Cardiac ventricle fibroblast (primary cell): ENCODE measurements around the gene ZNF687. TPM values are rescaled to one million over a fixed set of nuclear protein-coding genes. Genes with fewer than 3 reads are reported as not detected.

Source experiments
- total RNA-seq: library from RNA; depleted of rRNA; stranded (reverse); fragments of >200 nt; gene quantifications from 2 replicates; pipeline ENCODE4 v1.2.3, GENCODE V29; 2015

The ZNF687 gene, protein sequence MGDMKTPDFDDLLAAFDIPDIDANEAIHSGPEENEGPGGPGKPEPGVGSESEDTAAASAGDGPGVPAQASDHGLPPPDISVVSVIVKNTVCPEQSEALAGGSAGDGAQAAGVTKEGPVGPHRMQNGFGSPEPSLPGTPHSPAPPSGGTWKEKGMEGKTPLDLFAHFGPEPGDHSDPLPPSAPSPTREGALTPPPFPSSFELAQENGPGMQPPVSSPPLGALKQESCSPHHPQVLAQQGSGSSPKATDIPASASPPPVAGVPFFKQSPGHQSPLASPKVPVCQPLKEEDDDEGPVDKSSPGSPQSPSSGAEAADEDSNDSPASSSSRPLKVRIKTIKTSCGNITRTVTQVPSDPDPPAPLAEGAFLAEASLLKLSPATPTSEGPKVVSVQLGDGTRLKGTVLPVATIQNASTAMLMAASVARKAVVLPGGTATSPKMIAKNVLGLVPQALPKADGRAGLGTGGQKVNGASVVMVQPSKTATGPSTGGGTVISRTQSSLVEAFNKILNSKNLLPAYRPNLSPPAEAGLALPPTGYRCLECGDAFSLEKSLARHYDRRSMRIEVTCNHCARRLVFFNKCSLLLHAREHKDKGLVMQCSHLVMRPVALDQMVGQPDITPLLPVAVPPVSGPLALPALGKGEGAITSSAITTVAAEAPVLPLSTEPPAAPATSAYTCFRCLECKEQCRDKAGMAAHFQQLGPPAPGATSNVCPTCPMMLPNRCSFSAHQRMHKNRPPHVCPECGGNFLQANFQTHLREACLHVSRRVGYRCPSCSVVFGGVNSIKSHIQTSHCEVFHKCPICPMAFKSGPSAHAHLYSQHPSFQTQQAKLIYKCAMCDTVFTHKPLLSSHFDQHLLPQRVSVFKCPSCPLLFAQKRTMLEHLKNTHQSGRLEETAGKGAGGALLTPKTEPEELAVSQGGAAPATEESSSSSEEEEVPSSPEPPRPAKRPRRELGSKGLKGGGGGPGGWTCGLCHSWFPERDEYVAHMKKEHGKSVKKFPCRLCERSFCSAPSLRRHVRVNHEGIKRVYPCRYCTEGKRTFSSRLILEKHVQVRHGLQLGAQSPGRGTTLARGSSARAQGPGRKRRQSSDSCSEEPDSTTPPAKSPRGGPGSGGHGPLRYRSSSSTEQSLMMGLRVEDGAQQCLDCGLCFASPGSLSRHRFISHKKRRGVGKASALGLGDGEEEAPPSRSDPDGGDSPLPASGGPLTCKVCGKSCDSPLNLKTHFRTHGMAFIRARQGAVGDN
- 15.2 and 19.9 TPM in 2 replicates for total RNA-seq

GRCh38 chr1:151281969-151282882 is at the start of gene ZNF687:
TSS of gene ZNF687 (plus strand) at chr1:151282299. CDS start at chr1:151286292, 3,993 bp downstream.

GRCh38 chr1:151254217-151255213 is 27.6 kb upstream of the ZNF687 start, which contains the start of gene PSMD4:
TSS of gene PSMD4 (plus strand) at chr1:151254734. CDS start at chr1:151254783, 49 bp downstream.

DNA sequence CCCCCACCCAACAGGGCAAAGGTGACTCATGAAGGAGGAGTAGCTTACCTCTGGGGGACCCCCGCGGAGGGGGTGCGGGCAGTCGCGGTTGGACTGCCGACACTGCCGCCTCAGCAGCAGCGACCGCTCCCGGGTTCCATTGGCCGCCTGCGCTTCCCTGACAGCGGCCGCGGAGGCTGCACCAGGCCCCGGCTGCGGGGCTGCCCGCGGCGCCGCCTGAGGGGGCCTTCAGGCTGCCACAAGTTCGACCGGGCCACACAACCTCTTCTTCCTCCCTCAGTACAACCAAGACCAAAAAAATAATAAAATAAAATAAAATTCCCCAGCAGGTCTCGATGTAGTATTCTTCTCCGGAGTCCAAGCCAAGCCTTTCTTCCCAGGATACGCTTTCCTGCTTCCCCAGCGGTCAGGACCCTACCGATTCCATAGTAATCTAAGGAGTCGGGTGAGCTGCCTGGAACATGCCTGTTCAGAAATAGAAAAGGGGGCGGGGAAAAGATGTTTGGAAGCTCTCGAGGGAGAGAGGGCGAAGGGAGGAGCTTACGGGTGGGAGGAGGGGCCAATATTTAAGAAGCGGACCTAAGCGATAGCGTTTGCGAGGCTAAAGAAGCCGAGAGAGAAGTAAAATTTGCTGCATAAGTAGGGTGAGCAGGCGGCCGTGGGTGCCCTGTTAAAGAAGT is 45.3 kb downstream of the ZNF687 start, which contains the start of gene PI4KB:
PI4KB (minus strand) TSS at position 194 of the 680 bp plus-strand sequence. CDS start 10,935 bp downstream, outside the sequence.

Other genes with a start within 250 kb of the ZNF687 start
- 0.06 TPM in 1 of 2 replicates, not detected in the other for gene BNIPL, start 245.7 kb upstream of the ZNF687 start, total RNA-seq
- 3.4 and 4.8 TPM in 2 replicates for gene C1orf56, start 234.5 kb upstream of the ZNF687 start, total RNA-seq
- gene CDC42SE1, start 222.7 kb upstream of the ZNF687 start, total RNA-seq = 22.7 and 26.0 TPM in 2 replicates
- 0.93 and 0.94 TPM in 2 replicates for gene MLLT11, start 221.9 kb upstream of the ZNF687 start, total RNA-seq
- 8.0 and 15.6 TPM in 2 replicates for gene GABPB2, start 211.5 kb upstream of the ZNF687 start, total RNA-seq
- 2.8 and 4.1 TPM in 2 replicates for gene SEMA6C, start 135.7 kb upstream of the ZNF687 start, total RNA-seq
- gene TNFAIP8L2, start 125.7 kb upstream of the ZNF687 start, total RNA-seq = 0.19 TPM in 1 of 2 replicates, not detected in the other
- 6.7 and 11.6 TPM in 2 replicates for gene LYSMD1, start 116.4 kb upstream of the ZNF687 start, total RNA-seq
- 21.6 and 25.7 TPM in 2 replicates for gene SCNM1, start 116.2 kb upstream of the ZNF687 start, total RNA-seq
- gene TMOD4, start 106.3 kb upstream of the ZNF687 start, total RNA-seq = 1.1 TPM in 1 of 2 replicates, not detected in the other
- 16.0 and 21.8 TPM in 2 replicates for gene VPS72, start 92.1 kb upstream of the ZNF687 start, total RNA-seq
- gene PIP5K1A, start 83.7 kb upstream of the ZNF687 start, total RNA-seq = 24.7 and 34.7 TPM in 2 replicates
- 91.2 and 94.7 TPM in 2 replicates for gene PSMD4, start 27.6 kb upstream of the ZNF687 start, total RNA-seq
- 47.9 and 66.8 TPM in 2 replicates for gene PI4KB, start 45.1 kb downstream of the ZNF687 start, total RNA-seq
- gene RFX5, start 65.0 kb downstream of the ZNF687 start, total RNA-seq = 16.1 and 23.9 TPM in 2 replicates
- gene SELENBP1, start 90.4 kb downstream of the ZNF687 start, total RNA-seq = 102 and 106 TPM in 2 replicates
- gene PSMB4, start 117.3 kb downstream of the ZNF687 start, total RNA-seq = 209 and 222 TPM in 2 replicates
- gene POGZ, start 177.2 kb downstream of the ZNF687 start, total RNA-seq = 21.2 and 22.7 TPM in 2 replicates
- gene CGN, start 229.1 kb downstream of the ZNF687 start, total RNA-seq = not detected in 2 replicates